Peyer's patch (tissue), 4 donors: ENCODE measurements around the gene ITGB2.

Experiments
- CTCF ChIP-seq, 6 experiments: fragments of 450-650 bp in 4 of 6; fragments of 200-600 bp in 2 of 6; sonication (generic) in 1 of 6; IDR thresholded peaks; one replicate each; pipeline ENCODE4 v1.5.1; 2017 to 2019; ENCODE audit warnings: antibody characterized with exemption in 6 of 6, mild to moderate bottlenecking in 3 of 6, moderate library complexity in 1 of 6
- POLR2A ChIP-seq, 2 donors: fragments of 450-650 bp; IDR thresholded peaks; one replicate each; pipeline ENCODE4 v1.5.1; 2017; ENCODE audit warnings: antibody characterized with exemption in 2 of 2, mild to moderate bottlenecking in 2 of 2, moderate library complexity in 2 of 2

DNA sequence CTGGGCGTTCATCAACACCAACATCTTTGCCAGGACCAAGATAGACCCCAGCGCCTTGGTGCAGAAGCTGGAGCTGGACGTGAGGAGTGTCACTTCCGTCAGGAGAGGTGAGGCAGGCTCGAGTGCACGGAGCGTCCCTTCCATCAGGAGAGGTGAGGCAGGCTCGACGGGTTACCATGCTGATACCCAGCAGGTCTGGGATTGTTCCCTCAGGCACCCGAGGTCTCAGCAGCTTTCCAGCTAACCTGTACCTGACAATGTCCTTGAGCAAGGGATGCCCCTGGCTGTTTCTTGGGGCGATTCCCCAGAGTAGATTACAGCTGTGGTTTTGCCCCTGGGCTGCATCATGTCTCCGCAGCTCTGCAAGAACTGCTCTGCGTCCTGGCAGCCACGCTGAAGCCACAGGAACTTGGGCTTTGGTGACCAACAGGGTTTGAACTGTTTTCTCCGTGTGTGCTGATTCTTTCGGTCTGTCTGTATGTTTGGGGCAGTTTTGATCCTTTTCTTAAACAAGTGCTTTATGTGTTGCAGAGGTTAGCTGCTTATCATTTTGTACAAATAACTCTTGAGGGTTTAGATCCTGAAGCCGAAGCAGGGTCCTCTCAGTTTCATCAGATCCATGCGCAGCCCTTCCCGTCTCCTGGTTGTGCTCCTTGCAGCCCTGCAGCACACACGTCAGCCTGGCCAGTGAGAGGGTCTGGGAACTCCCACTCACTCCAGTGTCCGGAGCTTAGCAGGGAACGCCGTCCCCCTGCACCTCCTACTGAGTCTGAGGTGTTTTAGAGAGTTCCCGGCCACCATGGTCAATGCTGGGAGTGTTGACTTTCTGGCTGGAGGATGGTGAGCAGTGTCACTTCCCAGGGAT lies 23.2 kb upstream of the ITGB2 start:
- TF ChIP-seq POLR2A (IDR thresholded peaks at IDR 0.05) (no peak), CTCF (IDR thresholded peaks at IDR 0.05) (no peak)
